ENCODE data around the gene ATP6V1G2.
"Not testable (repeated sequence)": the region's sequence is repeated elsewhere in the genome, so short reads cannot be mapped to it uniquely, and the experiment has no call there.

The ATP6V1G2 gene

DNA sequence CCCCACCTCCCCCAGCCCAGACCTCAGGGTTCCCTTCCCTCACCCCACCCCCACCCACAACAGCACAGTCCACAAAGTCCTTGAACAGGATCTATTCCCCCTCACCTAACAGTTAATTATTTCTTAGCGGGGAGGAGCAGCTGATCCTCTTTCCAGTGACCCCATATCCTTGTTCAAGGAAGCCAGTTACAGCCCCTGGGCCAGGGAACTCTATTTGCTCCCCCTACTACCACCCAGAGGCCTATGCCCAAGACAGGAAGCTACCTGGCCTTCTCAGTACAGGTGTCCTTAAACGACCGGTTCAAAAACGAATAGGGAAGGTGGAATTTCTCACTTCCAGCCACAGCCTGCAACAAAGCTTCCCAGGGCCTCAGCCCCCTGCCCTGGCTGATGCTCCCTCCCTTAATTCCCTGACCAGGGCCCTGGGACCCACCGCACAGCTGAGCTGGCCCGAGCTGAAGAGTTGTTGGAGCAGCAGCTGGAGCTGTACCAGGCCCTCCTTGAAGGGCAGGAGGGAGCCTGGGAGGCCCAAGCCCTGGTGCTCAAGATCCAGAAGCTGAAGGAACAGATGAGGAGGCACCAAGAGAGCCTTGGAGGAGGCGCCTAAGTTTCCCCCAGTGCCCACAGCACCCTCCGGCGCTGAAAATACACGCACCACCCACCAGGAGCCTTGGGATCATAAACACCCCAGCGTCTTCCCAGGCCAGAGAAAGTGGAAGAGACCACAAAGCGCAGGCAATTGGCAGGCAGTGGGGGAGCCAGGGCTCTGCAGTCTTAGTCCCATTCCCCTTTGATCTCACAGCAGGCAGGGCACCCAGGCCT, 16.9 kb downstream of the ATP6V1G2 start:
- no peak for DNase-seq (ENCODE audit: low read depth)

DNA sequence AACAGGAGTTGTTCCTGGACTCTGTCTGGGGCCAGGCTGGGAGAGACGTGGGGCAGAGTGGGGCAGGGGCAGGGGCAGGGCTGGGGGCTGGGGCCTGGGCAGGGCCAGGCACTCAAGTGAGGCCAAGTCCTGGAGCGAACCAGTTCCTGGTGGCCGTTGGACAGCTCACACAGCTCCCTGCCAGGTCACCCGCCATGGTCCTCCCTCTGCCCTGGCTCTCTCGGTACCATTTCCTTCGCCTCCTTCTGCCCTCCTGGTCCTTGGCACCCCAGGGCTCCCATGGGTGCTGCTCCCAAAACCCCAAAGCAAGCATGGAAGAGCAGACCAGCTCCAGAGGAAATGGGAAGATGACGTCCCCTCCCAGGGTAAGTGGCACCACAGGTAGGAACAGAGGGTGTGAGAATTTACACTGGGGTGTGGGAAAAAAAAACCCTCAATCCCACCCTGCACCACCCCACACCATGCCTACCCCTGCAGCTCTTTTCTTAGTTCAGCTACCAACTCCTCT, 17.5 kb downstream of the ATP6V1G2 start, which contains the start of gene MCCD1:
MCCD1 (plus strand) TSS at position 142 of the 508 bp plus-strand sequence; CDS start at position 195, 53 bp downstream.
- DNase-seq (ENCODE audit: low read depth): no peak

DNA sequence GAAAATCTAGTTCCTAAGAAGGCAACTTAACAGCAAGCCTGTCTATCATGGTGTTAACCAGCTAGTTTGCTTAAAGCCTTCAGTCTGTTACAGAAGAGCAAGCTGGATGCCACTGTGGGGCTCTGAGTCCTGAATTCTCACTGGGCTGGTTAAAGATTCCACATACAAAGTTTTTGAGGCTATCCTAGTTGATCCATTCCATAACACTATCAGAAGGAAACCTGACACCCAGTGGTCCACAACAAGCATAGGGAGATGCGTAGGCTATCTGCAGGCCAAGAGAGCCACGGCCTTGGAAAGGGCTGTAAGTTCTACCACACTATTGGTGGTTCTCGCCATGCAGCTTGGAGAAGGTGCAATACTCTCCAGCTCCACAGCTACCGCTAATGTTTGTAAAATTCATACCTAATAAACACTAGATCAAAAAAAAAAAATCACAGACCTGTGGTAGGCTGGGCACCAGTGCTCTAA, 18.1 kb downstream of the ATP6V1G2 start:
- no peak for DNase-seq (ENCODE audit: low read depth)

DNA sequence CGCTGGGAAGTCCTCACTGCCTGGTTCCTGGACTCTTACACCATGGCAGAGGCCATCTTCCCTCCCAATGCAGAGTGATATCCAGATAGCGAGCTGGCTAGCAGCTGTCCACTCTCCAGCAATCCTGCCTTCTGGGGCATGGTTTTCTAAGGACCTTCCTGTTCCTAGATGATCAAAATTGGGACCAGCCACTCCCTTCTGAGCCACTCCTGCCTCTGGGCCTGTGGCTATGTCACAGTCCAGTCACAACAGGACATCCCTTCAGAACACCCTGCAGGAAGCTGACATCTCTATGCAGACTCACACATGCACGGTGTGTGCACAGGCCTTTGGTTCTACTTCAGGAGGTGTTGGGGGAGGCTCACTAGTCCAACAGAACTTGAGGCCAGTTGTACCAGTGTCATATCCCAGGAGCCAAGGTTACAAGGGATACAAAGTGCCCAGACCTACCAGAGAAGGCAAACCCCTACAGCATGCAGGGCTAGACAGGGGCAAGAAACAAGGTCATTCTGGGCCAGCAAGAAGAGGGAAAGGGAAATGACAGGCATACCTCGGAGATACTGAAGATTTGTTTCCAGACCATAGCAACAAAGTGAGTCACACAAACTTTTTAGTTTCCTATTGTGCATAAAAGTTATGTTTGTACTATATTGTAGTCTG, 20.3 kb downstream of the ATP6V1G2 start:
- DNase-seq (ENCODE audit: low read depth): no peak

DNA sequence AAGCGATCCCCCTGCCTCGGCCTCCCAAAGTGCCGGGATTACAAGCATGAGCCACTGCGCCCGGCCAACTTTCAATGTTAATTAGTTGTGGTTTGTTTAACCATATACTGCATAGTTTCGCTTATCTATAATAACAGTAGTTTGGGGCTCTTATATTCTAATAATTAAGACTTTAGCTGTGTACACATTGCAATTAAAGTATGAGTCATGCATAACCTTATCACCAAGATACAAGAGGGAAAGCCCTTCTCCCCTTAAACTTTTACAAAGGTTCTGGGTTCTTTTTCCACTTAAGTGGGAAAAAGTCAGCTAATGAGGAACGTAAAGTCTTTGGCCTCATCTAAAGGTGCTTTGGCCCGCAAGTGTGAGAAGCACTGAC, 20.9 kb downstream of the ATP6V1G2 start:
- DNase-seq (ENCODE audit: low read depth): no peak

DNA sequence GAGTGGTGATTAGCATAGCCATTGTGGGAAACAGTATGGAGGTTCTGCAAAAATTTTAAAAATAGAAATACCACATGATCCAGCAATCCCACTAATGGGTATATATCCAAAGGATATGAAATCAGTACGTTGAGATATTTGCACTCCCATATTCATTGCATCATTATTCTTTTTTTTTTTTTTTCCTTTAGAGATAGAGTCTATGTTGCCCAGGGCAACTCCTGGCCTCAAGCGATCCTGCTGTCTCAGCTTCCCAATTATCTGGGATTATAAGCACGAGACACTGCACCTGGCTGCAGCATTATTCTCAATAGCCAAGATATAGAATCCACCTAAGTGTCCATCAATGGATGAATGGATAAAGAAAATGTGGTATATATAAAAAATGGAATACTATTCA, 24.6 kb downstream of the ATP6V1G2 start:
- no peak for DNase-seq (ENCODE audit: low read depth)

DNA sequence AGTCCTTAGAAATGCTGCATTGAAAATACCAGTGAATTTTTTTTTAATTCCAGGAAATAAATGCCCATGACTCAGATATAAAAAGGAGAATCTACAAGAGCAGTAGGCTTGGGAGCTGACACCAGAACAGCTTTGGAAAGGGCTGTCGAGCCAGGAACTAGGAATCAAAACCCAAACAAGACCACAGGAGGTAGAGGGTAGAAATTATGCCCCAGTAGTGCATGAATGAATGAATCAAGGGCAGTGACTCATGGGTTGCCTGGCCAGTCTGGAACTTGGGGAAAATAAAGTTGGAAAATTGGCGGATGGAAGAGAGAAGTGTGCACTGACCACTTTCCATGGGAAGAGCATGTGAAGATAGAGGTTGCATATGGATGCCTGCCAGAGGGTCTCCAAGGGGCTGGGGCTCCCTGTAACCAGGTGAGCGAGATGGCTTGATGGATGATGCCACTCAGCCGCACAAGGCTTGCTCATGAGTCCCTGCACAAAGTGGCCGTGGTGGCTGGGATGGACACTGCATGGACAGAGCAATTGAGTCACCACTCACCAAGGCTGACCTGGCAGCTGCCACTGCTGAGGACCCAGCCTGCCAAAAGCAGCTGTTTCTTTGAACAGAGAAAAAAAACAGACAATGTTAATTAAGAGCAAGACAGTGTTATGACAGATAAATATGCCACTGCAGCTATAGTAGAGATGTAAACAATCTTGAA, 32.8 kb downstream of the ATP6V1G2 start:
- DNase-seq (ENCODE audit: low read depth): no peak

DNA sequence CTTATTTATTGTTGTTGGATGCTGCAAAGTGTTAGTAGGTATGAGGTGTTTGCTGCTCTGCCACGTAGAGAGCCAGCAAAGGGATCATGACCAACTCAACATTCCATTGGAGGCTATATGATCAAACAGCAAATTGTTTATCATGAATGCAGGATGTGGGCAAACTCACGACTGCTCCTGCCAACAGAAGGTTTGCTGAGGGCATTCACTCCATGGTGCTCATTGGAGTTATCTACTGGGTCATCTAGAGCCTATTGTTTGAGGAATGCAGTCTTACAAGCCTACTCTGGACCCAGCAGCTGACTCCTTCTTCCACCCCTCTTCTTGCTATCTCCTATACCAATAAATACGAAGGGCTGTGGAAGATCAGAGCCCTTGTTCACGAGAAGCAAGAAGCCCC, 36.4 kb downstream of the ATP6V1G2 start:
- no peak for DNase-seq (ENCODE audit: low read depth)

DNA sequence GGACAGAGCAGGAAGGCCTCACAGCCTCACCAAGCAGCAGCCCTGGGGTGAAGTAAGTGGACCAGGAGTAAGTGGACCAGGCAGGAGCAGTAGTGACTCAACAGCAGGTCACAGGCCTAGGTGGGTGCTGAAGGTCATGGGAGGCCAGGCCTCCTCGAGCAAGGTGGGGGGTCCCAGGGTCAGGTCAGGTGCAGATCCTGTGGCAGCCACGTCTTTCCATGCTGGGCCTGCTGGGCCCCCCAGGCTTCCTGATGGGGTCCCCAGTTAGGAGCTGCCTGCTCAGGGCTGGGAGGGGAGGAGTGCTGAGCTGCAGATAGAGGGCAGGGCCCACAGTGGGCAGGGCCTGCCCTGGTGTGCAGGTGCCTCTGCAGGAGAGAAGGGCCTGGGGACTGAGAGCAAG, 37.4 kb downstream of the ATP6V1G2 start:
- DNase-seq (ENCODE audit: low read depth): not testable (repeated sequence)

DNA sequence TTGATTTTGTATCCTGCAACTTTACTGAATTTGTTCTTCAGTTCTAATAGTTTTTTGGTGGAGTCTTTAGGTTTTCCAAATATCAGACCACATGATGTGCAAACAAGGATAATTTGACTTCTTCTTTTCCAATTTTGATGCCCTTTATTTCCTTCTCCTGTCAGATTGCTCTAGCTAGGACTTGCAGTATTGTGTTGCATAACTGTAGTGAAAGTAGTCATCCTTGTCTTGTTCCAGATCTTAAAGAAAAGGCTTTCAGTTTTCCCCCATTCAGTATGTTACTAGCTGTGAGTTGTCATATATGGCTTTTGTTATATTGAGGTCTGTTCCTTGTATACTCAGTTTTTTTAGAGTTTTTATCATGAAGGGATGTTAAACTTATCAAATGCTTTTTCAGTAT, 43.8 kb downstream of the ATP6V1G2 start:
- DNase-seq (ENCODE audit: low read depth): no peak

DNA sequence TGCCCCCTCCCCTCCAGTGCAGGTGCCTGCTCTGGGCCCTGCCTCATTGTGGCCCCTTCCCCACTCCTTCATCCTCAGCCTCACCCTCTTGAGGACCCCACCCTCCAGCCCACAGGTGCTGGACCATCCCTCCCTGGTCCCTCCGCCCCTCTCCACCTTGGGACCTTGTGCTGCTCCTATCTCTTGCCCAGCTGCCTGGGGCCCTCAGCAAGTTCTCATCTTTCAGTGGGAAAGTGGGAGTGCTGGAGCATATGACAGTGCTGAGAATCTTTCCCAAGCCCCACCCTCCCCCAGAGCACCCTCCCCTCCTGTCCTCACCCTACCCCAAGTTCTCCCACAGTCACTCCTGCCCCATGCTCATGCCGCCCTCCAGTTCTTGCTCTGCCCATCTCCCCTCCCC, 46.8 kb downstream of the ATP6V1G2 start:
- not testable (repeated sequence) for DNase-seq (ENCODE audit: low read depth)

DNA sequence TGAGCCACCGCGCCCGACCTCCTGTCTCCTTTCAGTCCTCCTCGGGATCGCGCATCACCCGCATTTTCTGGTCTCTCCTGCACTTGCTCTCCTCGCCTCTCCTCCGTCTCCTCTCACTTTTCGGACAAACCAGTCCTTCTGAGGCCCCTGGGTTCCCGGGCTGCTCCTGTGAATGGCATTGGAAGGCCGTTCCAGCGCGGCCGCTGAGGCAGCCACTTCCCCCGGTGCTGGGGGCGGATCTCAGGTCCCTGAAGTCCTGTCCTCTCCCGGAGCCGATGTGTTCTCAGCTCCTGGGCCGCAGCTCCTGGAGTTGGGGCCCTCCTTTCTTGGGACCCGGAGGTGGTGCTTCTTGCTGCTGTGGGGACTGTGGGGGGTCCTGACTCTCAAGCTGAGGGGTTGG, 47.7 kb downstream of the ATP6V1G2 start:
- DNase-seq (ENCODE audit: low read depth): no peak

DNA sequence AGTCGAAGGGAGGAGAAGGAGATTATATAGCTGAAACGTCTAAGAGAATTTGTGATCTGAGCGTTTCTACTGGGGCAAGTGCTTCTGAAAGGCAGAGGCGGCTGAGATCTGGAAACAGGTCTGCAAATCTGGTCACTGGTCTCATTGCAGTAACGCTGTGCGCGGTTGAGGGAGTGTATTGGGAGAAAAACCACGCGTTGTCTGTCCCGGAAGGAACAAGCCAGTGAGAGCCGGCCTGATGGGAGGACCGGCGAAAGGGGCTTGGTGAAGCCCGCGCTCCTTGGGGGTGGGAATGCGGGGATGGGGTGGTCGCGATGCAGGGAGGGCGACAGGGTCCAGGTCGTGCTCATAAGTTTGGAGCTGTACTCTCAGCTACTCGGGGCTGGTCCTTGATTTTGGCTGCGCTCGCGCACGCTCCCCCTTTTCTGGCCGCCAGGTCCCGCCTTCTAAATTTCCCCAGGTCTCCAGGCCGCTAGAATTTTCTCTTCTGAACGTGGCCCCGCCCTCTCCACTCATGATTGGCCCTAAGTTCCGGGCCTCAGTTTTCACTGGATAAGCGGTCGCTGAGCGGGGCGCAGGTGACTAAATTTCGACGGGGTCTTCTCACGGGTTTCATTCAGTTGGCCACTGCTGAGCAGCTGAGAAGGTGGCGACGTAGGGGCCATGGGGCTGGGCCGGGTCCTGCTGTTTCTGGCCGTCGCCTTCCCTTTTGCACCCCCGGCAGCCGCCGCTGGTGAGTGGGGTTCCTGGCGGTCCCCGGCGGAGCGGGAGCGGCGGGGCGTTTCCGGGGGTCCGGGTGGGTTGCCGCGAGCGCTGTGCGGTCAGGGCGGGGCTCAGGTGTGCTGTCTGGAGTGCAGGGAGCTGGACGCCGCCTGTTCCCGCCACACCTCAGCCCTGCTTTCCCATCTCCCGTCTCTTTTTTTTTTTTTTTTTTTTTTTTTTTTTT, 48.6 kb downstream of the ATP6V1G2 start, which contains the start of gene MICB:
MICB (plus strand) TSS at position 615 of the 946 bp plus-strand sequence; CDS start at position 664, 49 bp downstream.
- DNase-seq (ENCODE audit: low read depth): no peak

DNA sequence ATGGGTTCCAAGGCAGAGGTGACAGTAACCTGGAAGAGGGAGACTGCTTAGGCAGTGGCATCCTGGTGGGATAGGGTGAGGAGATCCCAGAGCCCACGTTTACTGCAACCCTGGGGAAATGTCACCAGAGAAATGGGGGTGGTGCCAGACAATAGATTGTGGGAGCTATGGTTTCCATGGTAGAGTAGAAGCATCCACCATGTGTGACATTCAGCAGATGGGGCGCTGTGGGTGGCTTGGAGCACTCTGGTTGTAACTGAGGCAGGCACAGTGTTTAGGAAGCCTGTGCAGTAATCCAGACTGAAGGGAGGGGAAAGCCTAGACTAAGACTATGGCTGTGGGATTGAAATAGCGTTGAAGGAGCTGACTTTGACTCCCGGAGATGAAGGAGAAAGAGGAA, 49.6 kb downstream of the ATP6V1G2 start:
- not testable (repeated sequence) for DNase-seq (ENCODE audit: low read depth)

DNA sequence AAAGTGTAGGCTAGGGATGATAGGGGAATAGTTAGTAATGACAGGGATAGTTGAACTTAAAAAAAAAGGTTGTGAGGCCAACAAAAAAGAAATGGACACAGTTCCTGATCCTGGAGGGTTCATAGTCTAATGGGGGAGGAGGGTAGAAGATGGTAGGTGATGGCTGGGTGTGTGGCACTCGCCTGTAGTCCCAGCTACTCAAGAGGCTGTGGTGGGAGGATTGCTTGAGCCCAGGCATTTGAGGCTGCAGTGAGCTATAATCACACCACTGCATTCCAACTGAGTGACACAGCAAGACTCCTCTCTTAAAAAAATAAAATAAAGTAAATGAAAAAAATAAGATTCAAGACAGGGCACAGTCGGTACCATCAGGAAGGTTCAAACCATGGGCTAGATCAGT, 50.8 kb downstream of the ATP6V1G2 start:
- DNase-seq (ENCODE audit: low read depth): no peak
